GM21576 (cell line): Measurements from ENCODE around the gene NAT10.
A peak's percentile ranks its signal among the peaks of the same experiment; 100 is the strongest.

Experiments used
- ATAC-seq: cut with Tn5 transposase; IDR thresholded peaks from one replicate; pipeline ENCODE4 v1.9.1; 2021; ENCODE audit warnings: mild to moderate bottlenecking, moderate library complexity; ENCODE audit not compliant: unreplicated experiment

NAT10 gene

GRCh38 chr11:34105957-34106504 lies 602 bp downstream of the NAT10 start:
- no peak for ATAC-seq

GRCh38 chr11:34111722-34112270 lies 6.4 kb downstream of the NAT10 start:
- no peak for ATAC-seq

GRCh38 chr11:34114014-34114413 lies 8.6 kb downstream of the NAT10 start:
- no peak for ATAC-seq

GRCh38 chr11:34114471-34114870 lies 9.0 kb downstream of the NAT10 start:
- ATAC-seq, result no peak

GRCh38 chr11:34120651-34121050 lies 15.2 kb downstream of the NAT10 start:
- ATAC-seq, result no peak

GRCh38 chr11:34124885-34125668 lies 19.6 kb downstream of the NAT10 start:
- ATAC-seq, result no peak

GRCh38 chr11:34126959-34127848 lies 21.8 kb downstream of the NAT10 start:
- no peak for ATAC-seq

GRCh38 chr11:34128824-34129223 lies 23.4 kb downstream of the NAT10 start:
- ATAC-seq, result no peak

GRCh38 chr11:34132261-34132965 lies 27.0 kb downstream of the NAT10 start:
- ATAC-seq, result no peak

GRCh38 chr11:34134765-34135164 lies 29.3 kb downstream of the NAT10 start:
- peak; percentile 68 for ATAC-seq

- ATAC-seq, result no peak
These were observed 30.0 kb downstream of the NAT10 start for GRCh38 chr11:34135439-34135838.

- ATAC-seq, result no peak
These were observed 31.0 kb downstream of the NAT10 start for GRCh38 chr11:34136420-34136819.

GRCh38 chr11:34139346-34139745 lies 33.9 kb downstream of the NAT10 start:
- ATAC-seq, result no peak

GRCh38 chr11:34140149-34140548 lies 34.7 kb downstream of the NAT10 start:
- ATAC-seq, result no peak

GRCh38 chr11:34143048-34143447 lies 37.6 kb downstream of the NAT10 start:
- ATAC-seq, result no peak

GRCh38 chr11:34145073-34145472 lies 39.6 kb downstream of the NAT10 start:
- ATAC-seq, result peak; percentile 69

GRCh38 chr11:34145847-34146381 lies 40.5 kb downstream of the NAT10 start:
- ATAC-seq, result peak; percentile 52

GRCh38 chr11:34146411-34146810 lies 41.0 kb downstream of the NAT10 start:
- ATAC-seq, result no peak

- no peak for ATAC-seq
These were observed 41.4 kb downstream of the NAT10 start for GRCh38 chr11:34146866-34147265.

- no peak for ATAC-seq
These were observed 42.2 kb downstream of the NAT10 start for GRCh38 chr11:34147581-34147980.
